PC-9 (cell line): ENCODE measurements around the gene RSPRY1. TPM values are rescaled to one million over a fixed set of nuclear protein-coding genes. Genes with fewer than 3 reads are reported as not detected.

Experiments used
- BruUV-seq: library from RNA; stranded (reverse); fragments of 400-500 nt; replicated peaks from 2 replicates; lab custom pipeline; 2021; lab: Mats Ljungman, UMichigan
- CTCF ChIA-PET: fragments of 300-600 bp; sonication (Branson Sonifier 250); formaldehyde crosslinking; loops from one replicate; lab custom pipeline; 2022; ENCODE audit warnings: antibody characterized with exemption; lab: Charles Lee
- POLR2A ChIA-PET: fragments of 300-600 bp; sonication (Branson Sonifier 250); formaldehyde crosslinking; loops from one replicate; lab custom pipeline; 2022; ENCODE audit warnings: antibody characterized with exemption; ENCODE audit not compliant: unreplicated experiment; lab: Charles Lee
- DNase-seq, 2 experiments: peaks; one replicate each; pipeline versions ENCODE4 v3.0.0 to v3.0.0-alpha.2; 2015 to 2022; ENCODE audit warnings: mixed read lengths in 1 of 2
- H2AFZ ChIP-seq: fragments of 200-600 bp; sonication (generic); 2 replicates; pipeline ENCODE4 v1.8.1; 2017; ENCODE audit warnings: antibody characterized with exemption
- H3F3A ChIP-seq: fragments of 200-600 bp; sonication (generic); 2 replicates; pipeline ENCODE4 v1.8.1; 2017; ENCODE audit warnings: antibody characterized with exemption, mild to moderate bottlenecking, low read depth; ENCODE audit not compliant: insufficient read depth
- H3K27ac ChIP-seq: fragments of 200-600 bp; sonication (generic); 2 replicates; pipeline ENCODE4 v1.6.1; 2016; ENCODE audit warnings: mixed run types
- H3K27me3 ChIP-seq: fragments of 200-600 bp; sonication (generic); 2 replicates; pipeline ENCODE4 v1.6.1; 2016; ENCODE audit warnings: low read depth, mixed run types; ENCODE audit not compliant: insufficient read depth
- H3K36me3 ChIP-seq: fragments of 200-600 bp; sonication (generic); 2 replicates; pipeline ENCODE4 v1.6.1; 2016; ENCODE audit warnings: low read depth, mixed run types
- H3K4me1 ChIP-seq: fragments of 200-600 bp; sonication (generic); replicated peaks from 2 replicates; pipeline ENCODE4 v1.6.1; 2016; ENCODE audit warnings: mixed run types; ENCODE audit not compliant: insufficient read depth
- H3K4me2 ChIP-seq: fragments of 200-600 bp; sonication (generic); 2 replicates; pipeline ENCODE4 v1.6.1; 2017; ENCODE audit warnings: mixed run types
- H3K4me3 ChIP-seq: fragments of 200-600 bp; sonication (generic); 2 replicates; pipeline ENCODE4 v1.6.1; 2016; ENCODE audit warnings: mixed run types
- H3K79me2 ChIP-seq: fragments of 200-600 bp; sonication (generic); 2 replicates; pipeline ENCODE4 v1.6.1; 2017; ENCODE audit warnings: low read depth, mixed run types
- H3K9me2 ChIP-seq: fragments of 200-600 bp; sonication (generic); 2 replicates; pipeline ENCODE4 v1.8.1; 2017; ENCODE audit warnings: mild to moderate bottlenecking; ENCODE audit not compliant: insufficient read depth
- H3K9me3 ChIP-seq: fragments of 200-600 bp; sonication (generic); 2 replicates; pipeline ENCODE4 v1.8.1; 2016; ENCODE audit warnings: low read depth; ENCODE audit not compliant: insufficient read depth
- H4K20me1 ChIP-seq: fragments of 200-600 bp; sonication (generic); 2 replicates; pipeline ENCODE4 v1.8.1; 2017; ENCODE audit not compliant: insufficient read depth
- CTCF ChIP-seq: fragments of 200-600 bp; sonication (generic); conservative IDR thresholded peaks from 2 replicates; pipeline ENCODE4 v1.6.1; 2017; ENCODE audit warnings: mixed run types, antibody characterized with exemption, mild to moderate bottlenecking, moderate library complexity
- EZH2 ChIP-seq: fragments of 200-600 bp; sonication (generic); IDR thresholded peaks from 2 replicates; pipeline ENCODE4 v1.8.0; 2017; ENCODE audit warnings: antibody characterized with exemption, low read depth
- intact Hi-C: fragments of 100-400 bp; cut with micrococcal nuclease; formaldehyde crosslinking; loops from one replicate; pipeline ENCODE4 v1.10.0; 2022; ENCODE audit not compliant: unreplicated experiment
- total RNA-seq: library from RNA; stranded (reverse); gene quantifications from 2 replicates; pipeline ENCODE4 v1.2.3, GENCODE V29; 2021

The RSPRY1 gene
- total RNA-seq, 1 experiment from 2014 or later, result 26.3 TPM

- no peaks in the 10 kb centered on the region for H3K4me1 ChIP-seq
- H3F3A ChIP-seq, result no peaks in the 10 kb centered on the region
- TF ChIP-seq CTCF, result no peak
- POLR2A ChIA-PET, result no interaction called here
- H3K27ac ChIP-seq, result no peak overlapping the region
- no peaks in the 10 kb centered on the region for H4K20me1 ChIP-seq
- BruUV-seq, result no TSS peak
- H3K9me3 ChIP-seq, result 0 out of 2 replicates have a peak, but pooled peaks cover 9% of the 10 kb centered on the region
- intact Hi-C loops, result no loop called here
- CTCF ChIA-PET, result no interaction called here
- no peak overlapping the region for H3K4me2 ChIP-seq
- no peak for DNase-seq
- peaks cover 56% of the 10 kb centered on the region for H3K36me3 ChIP-seq
- no peaks in the 10 kb centered on the region for H3K79me2 ChIP-seq
- H3K4me3 ChIP-seq, result no peak overlapping the region
- H2AFZ ChIP-seq, result no peak overlapping the region
- H3K9me2 ChIP-seq, result no peaks in the 10 kb centered on the region
- no peaks in the 10 kb centered on the region for H3K27me3 ChIP-seq
Measured at GRCh38 chr16:57209780-57210179, 23.7 kb downstream of the RSPRY1 start.

GRCh38 chr16:57213462-57213861 is 27.3 kb downstream of the RSPRY1 start:
- H4K20me1 ChIP-seq, result no peaks in the 10 kb centered on the region
- no peaks in the 10 kb centered on the region for H3K27me3 ChIP-seq
- ChIA-PET POLR2A (no interaction called here), CTCF (no interaction called here)
- TF ChIP-seq CTCF (no peak), EZH2 (no peak)
- H3F3A ChIP-seq, result no peaks in the 10 kb centered on the region
- BruUV-seq, result no TSS peak
- H3K27ac ChIP-seq, result no peak overlapping the region
- no peak overlapping the region for H3K4me3 ChIP-seq
- no peaks in the 10 kb centered on the region for H3K9me2 ChIP-seq
- H3K9me3 ChIP-seq, result peaks cover 22% of the 10 kb centered on the region; the same call in 1 of the 2 replicates
- peaks cover 55% of the 10 kb centered on the region for H3K36me3 ChIP-seq
- no peaks in the 10 kb centered on the region for H3K79me2 ChIP-seq
- intact Hi-C loops, result no loop called here
- H3K4me1 ChIP-seq, result no peaks in the 10 kb centered on the region
- DNase-seq, result no peak
- H3K4me2 ChIP-seq, result no peak overlapping the region
- H2AFZ ChIP-seq, result no peak overlapping the region

- H3K27ac ChIP-seq, result no peak overlapping the region
- peaks cover 34% of the 10 kb centered on the region for H3K9me3 ChIP-seq
- H3K4me1 ChIP-seq, result no peaks in the 10 kb centered on the region
- no peaks in the 10 kb centered on the region for H3K27me3 ChIP-seq
- BruUV-seq, result no TSS peak
- peaks cover 72% of the 10 kb centered on the region for H3K36me3 ChIP-seq
- H3F3A ChIP-seq, result no peaks in the 10 kb centered on the region
- intact Hi-C loops, result no loop called here
- no peak overlapping the region for H3K4me3 ChIP-seq
- no peak for TF ChIP-seq EZH2
- TF ChIP-seq CTCF, result no peak
- H3K79me2 ChIP-seq, result no peaks in the 10 kb centered on the region
- no peak overlapping the region for H2AFZ ChIP-seq
- ChIA-PET CTCF (no interaction called here), POLR2A (no interaction called here)
- no peak overlapping the region for H3K4me2 ChIP-seq
- H3K9me2 ChIP-seq, result no peaks in the 10 kb centered on the region
- H4K20me1 ChIP-seq, result no peaks in the 10 kb centered on the region
- no peak for DNase-seq
Measured at GRCh38 chr16:57216968-57217367, 30.8 kb downstream of the RSPRY1 start.
